ENCODE data around the gene NUAK1.

- no peak for TF ChIP-seq POLR2AphosphoS5 (IDR thresholded peaks at IDR 0.05; ENCODE audit: low read depth)
- TF ChIP-seq CTCF (conservative IDR thresholded peaks at IDR 0.05; ENCODE audit: low read depth in 2 of 2) = no peak
- TF ChIP-seq EZH2 (IDR thresholded peaks at IDR 0.05; ENCODE audit: low read depth, unreplicated experiment) = no peak
- TF ChIP-seq REST (IDR thresholded peaks at IDR 0.05; ENCODE audit: unreplicated experiment) = no peak
- no peak for TF ChIP-seq STAT1 (IDR thresholded peaks at IDR 0.05; ENCODE audit: unreplicated experiment)
- TF ChIP-seq EZH2phosphoT487 (IDR thresholded peaks at IDR 0.05; ENCODE audit: unreplicated experiment) = no peak
- no peak for TF ChIP-seq JUNB (IDR thresholded peaks at IDR 0.05; ENCODE audit: unreplicated experiment)
- TF ChIP-seq CREB1 (CRISPR knock-in tag; IDR thresholded peaks at IDR 0.05; ENCODE audit: low read depth) = no peak
- TF ChIP-seq ZNF114 (CRISPR knock-in tag; IDR thresholded peaks at IDR 0.05) = no peak
- TF ChIP-seq ETS1 (IDR thresholded peaks at IDR 0.05) = no peak
Measured at GRCh38 chr12:106066051-106066705, 72.6 kb downstream of the NUAK1 start.

Data from GM23338 (cell line).